HG03378 (cell line): ENCODE results near the gene BCL11A.
A peak's percentile ranks its signal among the peaks of the same experiment; 100 is the strongest.

Experiments used
- ATAC-seq: cut with Tn5 transposase; IDR thresholded peaks from one replicate; pipeline ENCODE4 v1.9.1; 2021; ENCODE audit warnings: mild to moderate bottlenecking, moderate library complexity; ENCODE audit not compliant: unreplicated experiment

The BCL11A gene

GRCh38 chr2:60548311-60548710 is 5.1 kb downstream of the BCL11A start:
- no peak for ATAC-seq

DNA sequence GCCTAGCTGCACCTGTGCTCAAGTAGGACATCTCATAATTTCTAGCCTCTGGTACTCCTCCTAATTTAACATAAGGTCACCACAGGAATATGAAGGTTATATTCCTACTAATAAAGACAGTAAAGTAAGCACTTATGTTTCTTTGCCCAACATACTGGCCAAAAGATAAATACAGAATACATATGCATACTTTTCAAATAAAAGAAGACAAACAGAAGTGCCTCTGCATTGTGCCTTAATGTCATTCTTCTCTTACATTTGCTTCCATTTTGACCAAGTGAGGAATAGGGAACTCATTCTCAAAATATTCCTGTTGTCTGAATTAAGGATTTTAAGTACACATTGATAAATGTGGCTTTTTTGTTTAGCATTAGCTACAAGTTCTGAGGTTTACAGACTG is 5.6 kb downstream of the BCL11A start:
- ATAC-seq = no peak

GRCh38 chr2:60546756-60547420 is 6.6 kb downstream of the BCL11A start:
- ATAC-seq = no peak

GRCh38 chr2:60544954-60545560 is 8.4 kb downstream of the BCL11A start:
- peak; percentile 46 for ATAC-seq

DNA sequence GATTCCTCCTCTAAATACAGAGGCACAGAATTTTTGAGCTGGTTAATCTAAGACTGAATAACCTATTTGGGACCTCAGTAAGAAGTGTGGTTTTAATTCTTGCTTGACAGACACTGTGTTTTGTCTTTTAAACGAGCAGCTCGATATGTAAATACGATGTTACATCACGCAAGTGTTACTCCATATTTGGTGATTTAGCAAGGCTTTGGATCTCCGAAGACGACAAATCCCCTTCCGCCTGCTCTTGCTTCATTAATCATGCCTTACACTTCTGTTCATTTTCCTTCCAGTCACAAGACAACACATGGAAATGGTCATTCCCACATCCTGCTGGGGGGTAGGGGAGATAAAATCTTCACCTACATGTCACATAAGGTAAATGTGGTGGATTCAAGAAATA is 9.4 kb downstream of the BCL11A start:
- no peak for ATAC-seq

DNA sequence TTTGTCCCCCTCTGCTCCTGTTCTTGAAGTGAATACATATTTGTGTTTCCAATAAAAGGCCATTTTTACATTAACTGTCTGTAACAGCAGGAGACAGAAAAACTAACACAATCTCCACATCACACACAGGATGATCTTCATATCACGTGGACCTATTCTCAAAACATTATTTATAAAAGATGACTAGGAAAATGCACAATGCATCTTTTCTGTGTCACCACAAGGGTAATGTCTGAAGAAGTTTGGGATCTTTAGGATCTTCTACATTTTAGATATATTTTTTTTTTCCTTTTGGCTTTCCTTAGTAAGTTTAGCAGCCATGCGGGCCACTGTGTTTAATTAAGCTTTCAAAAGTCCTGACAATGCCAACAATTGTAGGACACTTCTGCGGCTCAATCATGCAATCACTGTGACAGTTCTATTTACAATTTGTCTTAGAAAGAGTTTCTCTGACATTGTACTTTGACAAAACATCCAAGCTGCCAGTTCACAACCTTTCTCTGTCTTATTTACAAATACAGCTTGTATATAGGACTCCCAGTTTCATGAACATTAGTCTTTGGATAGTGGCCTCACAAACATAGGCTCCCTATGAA is 12.3 kb downstream of the BCL11A start:
- no peak for ATAC-seq

GRCh38 chr2:60540074-60540473 is 13.4 kb downstream of the BCL11A start:
- ATAC-seq = no peak

DNA sequence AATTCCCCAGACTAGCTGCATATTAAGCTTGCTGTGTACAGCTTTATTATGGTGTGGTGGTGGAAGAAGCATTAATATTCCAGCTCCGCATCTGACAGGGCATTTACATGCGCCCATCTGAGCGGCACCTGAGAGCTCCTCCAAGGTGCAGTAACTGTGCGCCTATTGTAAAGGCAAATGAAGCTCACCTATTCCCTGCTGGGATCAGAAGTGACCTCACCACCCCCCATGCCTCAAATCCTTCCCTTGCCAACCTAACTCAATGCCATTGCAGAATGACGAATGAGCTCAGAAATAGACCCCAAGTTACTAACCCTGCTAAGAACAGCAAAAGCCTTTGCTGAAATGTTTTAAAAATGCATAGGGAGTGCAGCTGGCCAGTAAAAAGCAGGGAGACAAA is 14.3 kb downstream of the BCL11A start:
- ATAC-seq = no peak

- no peak for ATAC-seq
Observed at GRCh38 chr2:60538101-60538500, 15.4 kb downstream of the BCL11A start.

DNA sequence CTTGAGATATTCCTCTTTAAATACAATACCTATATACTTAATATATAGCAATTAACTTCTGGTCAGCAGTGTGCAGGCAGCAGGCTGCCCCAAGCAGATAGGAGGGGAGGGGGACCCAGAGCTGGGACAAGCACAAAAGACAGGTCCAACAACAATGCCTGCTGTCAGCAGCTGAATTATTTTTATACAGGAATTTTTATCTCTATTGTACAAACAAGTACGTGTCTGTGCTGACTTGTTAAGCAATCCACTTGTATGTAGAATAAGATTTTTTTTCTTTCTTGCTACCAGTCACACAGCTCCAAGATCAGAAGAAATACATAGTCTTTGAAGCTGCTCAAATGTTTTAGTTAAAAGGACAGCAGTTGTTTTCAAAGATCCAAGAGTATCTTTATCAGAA is 16.7 kb downstream of the BCL11A start:
- no peak for ATAC-seq

DNA sequence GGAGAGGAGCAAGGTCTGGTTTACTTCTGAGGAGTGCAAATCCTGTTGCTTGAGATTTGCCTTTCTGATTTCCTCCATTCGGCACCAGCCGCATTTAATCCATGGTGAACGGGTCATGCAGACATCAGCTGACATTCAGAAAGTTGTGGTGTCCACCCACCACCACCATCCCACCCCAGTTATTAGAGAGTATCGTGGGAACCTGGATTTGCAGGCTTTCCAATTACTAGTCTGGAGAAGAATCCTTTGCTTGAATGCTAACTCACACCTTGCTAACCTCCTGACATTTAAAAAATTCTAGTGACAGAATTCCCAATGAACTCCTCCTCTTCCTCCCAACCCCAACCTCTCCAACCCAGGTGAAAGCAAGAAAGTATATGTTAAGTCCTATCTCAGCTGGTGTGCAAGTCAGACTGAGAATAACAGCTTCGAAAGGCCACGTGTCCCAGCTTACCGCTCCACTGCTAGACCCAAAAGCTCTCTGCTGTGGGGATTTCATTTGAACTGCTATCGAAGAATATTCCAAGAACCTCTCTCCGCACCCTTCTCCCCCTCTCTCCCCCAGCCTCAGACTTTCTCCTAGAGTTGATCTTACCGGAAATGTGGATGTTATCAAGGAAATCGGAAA is 17.7 kb downstream of the BCL11A start:
- ATAC-seq = peak; percentile 76

DNA sequence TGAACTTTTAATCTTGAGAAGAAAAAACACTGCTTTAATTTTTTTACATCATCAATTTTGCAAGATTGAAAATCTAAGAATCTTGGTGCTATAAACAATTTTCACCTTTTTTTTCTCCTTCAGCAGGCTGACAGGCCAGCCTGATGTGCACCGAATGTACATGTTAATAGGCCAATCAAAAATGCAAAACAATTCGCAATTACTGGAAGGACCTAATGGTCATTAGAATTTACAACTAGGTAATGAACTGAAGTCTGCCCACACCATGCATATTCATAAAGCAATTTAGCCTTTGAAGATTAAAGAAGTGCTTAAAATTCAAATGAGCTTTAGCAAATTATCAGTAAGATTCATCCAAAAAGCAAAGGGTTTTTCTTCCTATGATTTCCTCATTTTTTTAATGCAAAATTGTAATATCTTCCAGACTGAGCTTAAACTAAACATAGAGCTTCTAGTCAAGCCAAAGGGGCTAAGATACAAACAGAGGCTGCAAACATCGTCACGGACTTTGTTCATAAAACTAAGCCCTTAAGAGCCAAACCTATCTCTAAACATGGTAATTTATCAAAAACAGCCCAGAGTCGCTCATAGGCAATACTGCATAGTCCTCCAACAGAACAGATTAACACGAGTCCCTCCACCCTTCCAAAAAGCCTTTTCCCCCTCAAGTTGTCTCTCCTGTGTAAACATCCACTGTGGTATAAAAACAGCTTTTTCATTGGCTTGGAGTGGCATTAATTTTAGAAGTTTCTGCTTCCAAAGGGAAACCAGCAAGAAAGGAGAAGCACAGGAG is 18.4 kb downstream of the BCL11A start:
- ATAC-seq = no peak

GRCh38 chr2:60534052-60534685 is 19.3 kb downstream of the BCL11A start:
- no peak for ATAC-seq

GRCh38 chr2:60533101-60534051 is 20.1 kb downstream of the BCL11A start:
- no peak for ATAC-seq

DNA sequence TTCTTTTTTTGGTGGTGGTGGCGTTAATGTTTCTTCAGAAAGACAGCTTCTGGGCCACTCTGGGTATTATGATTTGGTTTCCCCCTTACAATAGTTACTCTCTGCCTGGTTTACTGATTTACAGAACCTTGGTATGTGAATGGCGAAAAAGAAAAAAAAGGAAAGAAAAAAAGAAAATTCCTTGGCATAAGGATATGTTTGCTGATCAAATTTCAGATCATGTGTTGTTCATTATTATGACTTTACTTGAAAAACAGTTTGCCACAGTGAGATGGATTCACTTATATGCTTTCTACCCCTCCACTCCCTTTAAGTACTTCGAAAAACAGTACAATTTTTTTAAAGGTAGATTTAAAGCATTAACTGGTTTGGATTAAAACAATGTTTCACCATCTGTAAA is 21.0 kb downstream of the BCL11A start:
- ATAC-seq = no peak

DNA sequence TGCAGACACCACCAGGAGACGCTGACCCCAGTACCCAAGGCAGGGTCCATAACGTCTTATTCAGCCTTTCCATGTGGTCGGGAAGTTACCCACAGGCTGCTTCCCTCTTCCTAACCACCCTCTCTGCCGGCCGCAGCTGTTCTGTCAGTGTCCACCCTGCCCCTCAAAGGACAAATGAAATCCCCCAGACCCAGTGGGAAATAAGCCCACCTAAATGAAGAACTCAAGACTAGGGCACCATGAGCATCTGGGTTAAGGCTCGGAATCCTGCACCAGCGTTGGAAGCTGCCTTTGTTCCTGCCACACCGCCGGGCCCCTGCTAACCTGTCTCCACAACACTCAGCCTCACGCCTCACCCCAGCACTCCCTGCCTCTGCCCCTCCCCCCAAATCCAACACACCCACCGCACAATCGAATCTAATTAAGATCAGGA is 21.7 kb downstream of the BCL11A start:
- ATAC-seq = no peak

DNA sequence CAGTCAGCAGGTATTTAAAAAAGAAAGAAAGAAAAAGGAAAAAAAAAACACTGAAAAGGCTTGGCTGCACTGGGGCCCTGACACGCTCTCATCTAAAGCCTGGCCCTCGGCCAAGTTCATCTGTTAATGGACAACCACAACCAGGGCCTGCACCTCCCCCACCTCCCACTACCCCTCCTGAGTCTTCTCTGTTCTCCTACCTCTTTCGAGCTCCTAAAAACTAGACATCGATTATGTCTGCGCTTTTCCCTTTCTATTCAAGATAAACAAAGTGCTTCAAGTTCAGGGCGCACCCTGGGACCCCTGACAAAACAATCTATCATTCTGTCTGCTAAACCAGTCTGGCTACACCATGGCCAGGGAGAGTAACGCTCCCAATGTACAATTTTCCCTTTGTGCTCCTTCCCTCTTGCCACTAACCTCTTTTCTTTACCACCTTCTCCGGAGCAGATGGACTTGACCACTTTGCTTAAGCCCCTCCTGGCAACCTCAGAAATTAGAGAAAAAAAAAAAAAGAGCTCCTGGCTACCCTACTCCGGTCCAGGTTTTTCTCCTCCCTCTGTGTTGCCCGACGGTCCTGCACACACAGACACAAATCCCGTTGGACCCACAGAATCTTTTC is 22.7 kb downstream of the BCL11A start:
- ATAC-seq = peak; percentile 45

GRCh38 chr2:60529785-60530627 is 23.4 kb downstream of the BCL11A start:
- ATAC-seq = no peak
